ENCODE results near the gene MAP2K4.

Gene MAP2K4

GRCh38 chr17:12040478-12040877 lies 19.8 kb downstream of the MAP2K4 start:
- Histone ChIP-seq H3K4me3 (ENCODE audit: low read length) (no peak overlapping the region), H3K4me1 (ENCODE audit: control insufficient read depth, low read depth, low read length) (peaks cover 4% of the 10 kb centered on the region), H3K9ac (ENCODE audit: low read length) (no peak overlapping the region), H3K9me3 (ENCODE audit: control insufficient read depth, low read depth, low read length) (no peaks in the 10 kb centered on the region), H3K27me3 (ENCODE audit: control insufficient read depth, insufficient read depth, low read length) (no peaks in the 10 kb centered on the region), H3K36me3 (ENCODE audit: control insufficient read depth, low read depth, low read length) (no peaks in the 10 kb centered on the region), H3K27ac (ENCODE audit: low read length) (no peak overlapping the region)

- Histone ChIP-seq H3K27me3 (ENCODE audit: control insufficient read depth, insufficient read depth, low read length) (no peaks in the 10 kb centered on the region), H3K4me1 (ENCODE audit: control insufficient read depth, low read depth, low read length) (peaks cover 12% of the 10 kb centered on the region), H3K4me3 (ENCODE audit: low read length) (no peak overlapping the region), H3K9me3 (ENCODE audit: control insufficient read depth, low read depth, low read length) (no peaks in the 10 kb centered on the region), H3K27ac (ENCODE audit: low read length) (no peak overlapping the region), H3K9ac (ENCODE audit: low read length) (no peak overlapping the region), H3K36me3 (ENCODE audit: control insufficient read depth, low read depth, low read length) (no peaks in the 10 kb centered on the region)
Measured at GRCh38 chr17:12041312-12041711, 20.6 kb downstream of the MAP2K4 start.

- Histone ChIP-seq H3K4me3 (ENCODE audit: low read length) (no peak overlapping the region), H3K9me3 (ENCODE audit: control insufficient read depth, low read depth, low read length) (no peaks in the 10 kb centered on the region), H3K36me3 (ENCODE audit: control insufficient read depth, low read depth, low read length) (no peaks in the 10 kb centered on the region), H3K4me1 (ENCODE audit: control insufficient read depth, low read depth, low read length) (peaks cover 28% of the 10 kb centered on the region), H3K27ac (ENCODE audit: low read length) (no peak overlapping the region), H3K9ac (ENCODE audit: low read length) (no peak overlapping the region), H3K27me3 (ENCODE audit: control insufficient read depth, insufficient read depth, low read length) (no peaks in the 10 kb centered on the region)
Measured at GRCh38 chr17:12043702-12044101, 23.0 kb downstream of the MAP2K4 start.

- H3K9me3 ChIP-seq (ENCODE audit: control insufficient read depth, low read depth, low read length) = no peaks in the 10 kb centered on the region
- H3K36me3 ChIP-seq (ENCODE audit: control insufficient read depth, low read depth, low read length) = no peaks in the 10 kb centered on the region
- peaks cover 56% of the 10 kb centered on the region for H3K4me1 ChIP-seq (ENCODE audit: control insufficient read depth, low read depth, low read length)
- H3K27me3 ChIP-seq (ENCODE audit: control insufficient read depth, insufficient read depth, low read length) = no peaks in the 10 kb centered on the region
- H3K9ac ChIP-seq (ENCODE audit: low read length) = no peak overlapping the region
- H3K27ac ChIP-seq (ENCODE audit: low read length) = peak overlapping the region; percentile 24
- peak overlapping the region; percentile 33 for H3K4me3 ChIP-seq (ENCODE audit: low read length)
Measured at GRCh38 chr17:12046786-12047185, 26.1 kb downstream of the MAP2K4 start.

GRCh38 chr17:12047681-12048376 lies 27.2 kb downstream of the MAP2K4 start:
- Histone ChIP-seq H3K36me3 (ENCODE audit: control insufficient read depth, low read depth, low read length) (no peaks in the 10 kb centered on the region), H3K4me1 (ENCODE audit: control insufficient read depth, low read depth, low read length) (peaks cover 61% of the 10 kb centered on the region), H3K27me3 (ENCODE audit: control insufficient read depth, insufficient read depth, low read length) (no peaks in the 10 kb centered on the region), H3K4me3 (ENCODE audit: low read length) (no peak overlapping the region), H3K9me3 (ENCODE audit: control insufficient read depth, low read depth, low read length) (no peaks in the 10 kb centered on the region), H3K27ac (ENCODE audit: low read length) (no peak overlapping the region), H3K9ac (ENCODE audit: low read length) (no peak overlapping the region)

- peaks cover 66% of the 10 kb centered on the region for H3K4me1 ChIP-seq (ENCODE audit: control insufficient read depth, low read depth, low read length)
- H3K36me3 ChIP-seq (ENCODE audit: control insufficient read depth, low read depth, low read length) = no peaks in the 10 kb centered on the region
- H3K4me3 ChIP-seq (ENCODE audit: low read length) = peak overlapping the region; percentile 6
Measured at GRCh38 chr17:12048843-12049473, 28.3 kb downstream of the MAP2K4 start.

GRCh38 chr17:12050646-12051225 lies 30.1 kb downstream of the MAP2K4 start:
- no peaks in the 10 kb centered on the region for H3K27me3 ChIP-seq (ENCODE audit: control insufficient read depth, insufficient read depth, low read length)
- H3K27ac ChIP-seq (ENCODE audit: low read length) = no peak overlapping the region
- no peak overlapping the region for H3K9ac ChIP-seq (ENCODE audit: low read length)
- H3K36me3 ChIP-seq (ENCODE audit: control insufficient read depth, low read depth, low read length) = no peaks in the 10 kb centered on the region
- no peak overlapping the region for H3K4me3 ChIP-seq (ENCODE audit: low read length)
- H3K4me1 ChIP-seq (ENCODE audit: control insufficient read depth, low read depth, low read length) = peaks cover 65% of the 10 kb centered on the region
- H3K9me3 ChIP-seq (ENCODE audit: control insufficient read depth, low read depth, low read length) = no peaks in the 10 kb centered on the region

More at GRCh38 chr17:12048843-12049473, 28.3 kb downstream of the MAP2K4 start:
- Histone ChIP-seq H3K9ac (ENCODE audit: low read length) (no peak overlapping the region), H3K27me3 (ENCODE audit: control insufficient read depth, insufficient read depth, low read length) (no peaks in the 10 kb centered on the region), H3K27ac (ENCODE audit: low read length) (no peak overlapping the region), H3K9me3 (ENCODE audit: control insufficient read depth, low read depth, low read length) (no peaks in the 10 kb centered on the region)

- H3K9me3 ChIP-seq (ENCODE audit: control insufficient read depth, low read depth, low read length) = no peaks in the 10 kb centered on the region
- H3K9ac ChIP-seq (ENCODE audit: low read length) = no peak overlapping the region
- H3K27me3 ChIP-seq (ENCODE audit: control insufficient read depth, insufficient read depth, low read length) = no peaks in the 10 kb centered on the region
- no peaks in the 10 kb centered on the region for H3K36me3 ChIP-seq (ENCODE audit: control insufficient read depth, low read depth, low read length)
- peaks cover 54% of the 10 kb centered on the region for H3K4me1 ChIP-seq (ENCODE audit: control insufficient read depth, low read depth, low read length)
- H3K27ac ChIP-seq (ENCODE audit: low read length) = no peak overlapping the region
- no peak overlapping the region for H3K4me3 ChIP-seq (ENCODE audit: low read length)
Measured at GRCh38 chr17:12053552-12053951, 32.9 kb downstream of the MAP2K4 start.

GRCh38 chr17:12055889-12056288 lies 35.2 kb downstream of the MAP2K4 start:
- Histone ChIP-seq H3K27me3 (ENCODE audit: control insufficient read depth, insufficient read depth, low read length) (no peaks in the 10 kb centered on the region), H3K9me3 (ENCODE audit: control insufficient read depth, low read depth, low read length) (no peaks in the 10 kb centered on the region), H3K27ac (ENCODE audit: low read length) (no peak overlapping the region), H3K9ac (ENCODE audit: low read length) (no peak overlapping the region), H3K4me1 (ENCODE audit: control insufficient read depth, low read depth, low read length) (peaks cover 34% of the 10 kb centered on the region), H3K36me3 (ENCODE audit: control insufficient read depth, low read depth, low read length) (no peaks in the 10 kb centered on the region), H3K4me3 (ENCODE audit: low read length) (no peak overlapping the region)

- H3K4me1 ChIP-seq (ENCODE audit: control insufficient read depth, low read depth, low read length) = peaks cover 21% of the 10 kb centered on the region
- no peak overlapping the region for H3K4me3 ChIP-seq (ENCODE audit: low read length)
- H3K36me3 ChIP-seq (ENCODE audit: control insufficient read depth, low read depth, low read length) = no peaks in the 10 kb centered on the region
- no peaks in the 10 kb centered on the region for H3K9me3 ChIP-seq (ENCODE audit: control insufficient read depth, low read depth, low read length)
- H3K9ac ChIP-seq (ENCODE audit: low read length) = no peak overlapping the region
- peak overlapping the region; percentile 31 for H3K27ac ChIP-seq (ENCODE audit: low read length)
- H3K27me3 ChIP-seq (ENCODE audit: control insufficient read depth, insufficient read depth, low read length) = no peaks in the 10 kb centered on the region
Measured at GRCh38 chr17:12057520-12057919, 36.8 kb downstream of the MAP2K4 start.

- Histone ChIP-seq H3K4me1 (ENCODE audit: control insufficient read depth, low read depth, low read length) (peaks cover 19% of the 10 kb centered on the region), H3K9me3 (ENCODE audit: control insufficient read depth, low read depth, low read length) (no peaks in the 10 kb centered on the region), H3K4me3 (ENCODE audit: low read length) (no peak overlapping the region), H3K9ac (ENCODE audit: low read length) (no peak overlapping the region), H3K36me3 (ENCODE audit: control insufficient read depth, low read depth, low read length) (no peaks in the 10 kb centered on the region), H3K27ac (ENCODE audit: low read length) (no peak overlapping the region), H3K27me3 (ENCODE audit: control insufficient read depth, insufficient read depth, low read length) (no peaks in the 10 kb centered on the region)
Measured at GRCh38 chr17:12058535-12058934, 37.9 kb downstream of the MAP2K4 start.

- Histone ChIP-seq H3K4me1 (ENCODE audit: control insufficient read depth, low read depth, low read length) (no peaks in the 10 kb centered on the region), H3K4me3 (ENCODE audit: low read length) (no peak overlapping the region), H3K27ac (ENCODE audit: low read length) (no peak overlapping the region), H3K9ac (ENCODE audit: low read length) (no peak overlapping the region), H3K27me3 (ENCODE audit: control insufficient read depth, insufficient read depth, low read length) (no peaks in the 10 kb centered on the region), H3K9me3 (ENCODE audit: control insufficient read depth, low read depth, low read length) (no peaks in the 10 kb centered on the region), H3K36me3 (ENCODE audit: control insufficient read depth, low read depth, low read length) (no peaks in the 10 kb centered on the region)
Measured at GRCh38 chr17:12062249-12062648, 41.6 kb downstream of the MAP2K4 start.

Data from iPS-18a (cell line).